Cardiac muscle cell (in vitro differentiated cells and primary cell): Measurements from ENCODE around the gene ATP6V1F. TPM values are rescaled to one million over a fixed set of nuclear protein-coding genes. Genes with fewer than 3 reads are reported as not detected.
A peak's percentile ranks its signal among the peaks of the same experiment; 100 is the strongest.

ENCODE experiments used
- DNase-seq, 2 donors: peaks; one replicate each; pipeline versions ENCODE4 v3.0.0 to v3.0.0-alpha.2; 2010 to 2017; ENCODE audit warnings: low read depth in 1 of 2, low spot score in 1 of 2
- H3K27ac ChIP-seq: fragments of 200-600 bp; sonication (generic); 2 replicates; pipeline ENCODE4 v1.5.1; 2016
- H3K27me3 ChIP-seq: fragments of 200-600 bp; sonication (generic); 2 replicates; pipeline ENCODE4 v1.6.0; 2016; ENCODE audit warnings: control low read depth
- H3K36me3 ChIP-seq: fragments of 200-600 bp; sonication (generic); 2 replicates; pipeline ENCODE4 v1.5.1; 2016; ENCODE audit warnings: control low read depth
- H3K4me1 ChIP-seq: fragments of 200-600 bp; sonication (generic); 2 replicates; pipeline ENCODE4 v1.8.1; 2017; ENCODE audit warnings: low read depth, mild to moderate bottlenecking, mixed run types
- H3K4me3 ChIP-seq: fragments of 200-600 bp; sonication (generic); 2 replicates; pipeline ENCODE4 v1.5.1; 2016; ENCODE audit warnings: mild to moderate bottlenecking
- H3K9me3 ChIP-seq: fragments of 200-600 bp; sonication (generic); 2 replicates; pipeline ENCODE4 v1.5.1; 2017; ENCODE audit warnings: low read depth, mild to moderate bottlenecking, control low read depth
- CTCF ChIP-seq: IDR thresholded peaks from 2 replicates; pipeline ENCODE4 v1.5.1; 2012; ENCODE audit warnings: low read depth, mild to moderate bottlenecking, low read length
- polyA plus RNA-seq: library from polyadenylated mRNA; unstranded; fragments of >200 nt; fragmentation: Nextera tagmentation; extraction: Ambion mirVana; gene quantifications from 2 replicates; pipeline ENCODE4 v1.2.1, GENCODE V29; 2016
- total RNA-seq: library from RNA; depleted of rRNA; stranded (reverse); fragments of >200 nt; gene quantifications from 2 replicates; pipeline ENCODE4 v1.2.3, GENCODE V29; 2016

The ATP6V1F gene
- total and polyA plus RNA-seq, 2 experiments from 2014 or later: 113 to 284 TPM

DNA sequence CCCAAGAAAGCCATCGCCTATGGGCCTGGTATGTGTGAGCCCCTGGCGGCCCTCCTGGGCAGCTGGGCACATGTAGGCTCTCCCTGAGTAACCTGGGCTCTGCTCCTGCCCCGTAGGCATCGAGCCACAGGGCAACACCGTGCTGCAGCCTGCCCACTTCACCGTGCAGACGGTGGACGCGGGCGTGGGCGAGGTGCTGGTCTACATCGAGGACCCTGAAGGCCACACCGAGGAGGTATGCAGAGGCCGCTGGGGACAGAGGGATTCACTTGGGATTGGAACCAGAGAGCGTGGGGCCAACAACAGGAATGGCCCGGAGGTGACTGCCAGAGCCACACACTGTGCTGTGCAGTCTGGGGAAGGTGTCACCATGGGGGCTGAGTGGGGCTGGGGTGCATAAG is 25.1 kb upstream of the ATP6V1F start:
- DNase-seq: no peak
- H3K27ac ChIP-seq: no peak overlapping the region
- TF ChIP-seq CTCF: no peak

GRCh38 chr7:128838109-128838779 is 24.4 kb upstream of the ATP6V1F start:
- Histone ChIP-seq H3K36me3 (peaks cover 79% of the 10 kb centered on the region), H3K9me3 (no peaks in the 10 kb centered on the region), H3K4me1 (peaks cover 15% of the 10 kb centered on the region), H3K27ac (peak overlapping the region; percentile 42), H3K27me3 (no peaks in the 10 kb centered on the region), H3K4me3 (no peak overlapping the region)
- DNase-seq: no peak
- no peak for TF ChIP-seq CTCF

More for the DNA sequence above, 25.1 kb upstream of the ATP6V1F start:
- Histone ChIP-seq H3K9me3 (no peaks in the 10 kb centered on the region), H3K36me3 (peaks cover 72% of the 10 kb centered on the region), H3K27me3 (no peaks in the 10 kb centered on the region), H3K4me1 (peaks cover 15% of the 10 kb centered on the region), H3K4me3 (no peak overlapping the region)

DNA sequence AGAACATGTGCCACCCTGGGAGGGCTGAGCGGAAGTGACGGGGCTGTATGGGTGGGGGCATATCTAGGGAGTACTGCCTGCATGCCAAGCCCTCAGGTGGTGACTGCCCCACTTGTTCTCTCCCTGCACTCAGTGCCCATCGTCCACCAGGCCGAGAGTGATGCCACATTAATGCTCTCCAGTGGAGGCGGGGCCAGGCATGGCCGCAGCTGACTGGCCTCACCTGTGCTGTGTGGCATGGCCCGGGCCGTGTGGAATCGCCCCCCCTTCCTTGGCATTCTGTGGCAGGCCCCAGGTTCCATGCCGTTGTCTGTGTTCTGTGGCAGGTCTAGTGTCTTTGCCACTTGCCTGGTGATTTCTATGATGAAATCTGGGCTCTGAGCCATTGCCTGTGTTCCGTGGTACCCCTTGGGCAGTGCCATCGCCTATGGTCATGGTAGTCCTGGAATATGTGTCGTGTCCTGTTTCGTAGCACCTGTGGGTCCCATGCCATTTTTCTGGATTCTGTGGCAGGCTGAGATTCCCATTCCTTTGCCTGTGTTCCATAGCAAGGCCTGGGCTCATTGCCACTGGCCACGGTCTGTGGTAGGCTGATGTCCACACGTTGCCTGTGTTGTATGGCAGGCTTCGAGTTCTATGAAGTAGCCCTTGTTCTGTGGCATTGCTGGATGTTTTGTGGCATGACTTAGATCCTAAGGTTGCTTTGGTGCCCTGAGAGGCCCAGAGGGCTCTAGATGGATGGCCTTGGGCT is 23.5 kb upstream of the ATP6V1F start:
- H3K27ac ChIP-seq: no peak overlapping the region
- H3K4me1 ChIP-seq: peaks cover 5% of the 10 kb centered on the region
- H3K27me3 ChIP-seq: no peaks in the 10 kb centered on the region
- H3K9me3 ChIP-seq: no peaks in the 10 kb centered on the region
- peaks cover 88% of the 10 kb centered on the region for H3K36me3 ChIP-seq
- H3K4me3 ChIP-seq: no peak overlapping the region
- no peak for TF ChIP-seq CTCF
- no peak for DNase-seq

DNA sequence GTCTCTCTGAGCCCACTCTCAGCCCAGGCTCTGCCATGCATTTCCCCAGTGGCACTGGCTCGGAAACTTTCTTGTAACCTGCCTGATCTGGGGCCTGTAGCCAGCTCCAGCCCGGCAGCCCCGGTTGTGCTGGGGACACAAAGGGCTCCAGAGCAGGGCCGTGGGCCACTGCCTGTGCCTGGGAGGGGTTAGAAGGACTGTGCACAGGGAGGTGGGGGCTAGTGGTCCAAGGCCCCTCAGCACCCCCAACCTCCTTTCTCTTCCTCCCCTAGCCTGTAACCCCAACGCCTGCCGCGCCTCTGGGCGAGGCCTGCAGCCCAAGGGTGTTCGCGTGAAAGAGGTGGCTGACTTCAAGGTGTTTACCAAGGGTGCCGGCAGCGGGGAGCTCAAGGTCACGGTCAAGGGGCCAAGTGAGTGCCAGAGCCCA is 22.9 kb upstream of the ATP6V1F start:
- peaks cover 94% of the 10 kb centered on the region for H3K36me3 ChIP-seq
- no peak overlapping the region for H3K4me3 ChIP-seq
- H3K27ac ChIP-seq: no peak overlapping the region
- TF ChIP-seq CTCF: no peak
- no peaks in the 10 kb centered on the region for H3K27me3 ChIP-seq
- no peaks in the 10 kb centered on the region for H3K9me3 ChIP-seq
- peaks cover under 1% of the 10 kb centered on the region for H3K4me1 ChIP-seq
- DNase-seq: no peak

DNA sequence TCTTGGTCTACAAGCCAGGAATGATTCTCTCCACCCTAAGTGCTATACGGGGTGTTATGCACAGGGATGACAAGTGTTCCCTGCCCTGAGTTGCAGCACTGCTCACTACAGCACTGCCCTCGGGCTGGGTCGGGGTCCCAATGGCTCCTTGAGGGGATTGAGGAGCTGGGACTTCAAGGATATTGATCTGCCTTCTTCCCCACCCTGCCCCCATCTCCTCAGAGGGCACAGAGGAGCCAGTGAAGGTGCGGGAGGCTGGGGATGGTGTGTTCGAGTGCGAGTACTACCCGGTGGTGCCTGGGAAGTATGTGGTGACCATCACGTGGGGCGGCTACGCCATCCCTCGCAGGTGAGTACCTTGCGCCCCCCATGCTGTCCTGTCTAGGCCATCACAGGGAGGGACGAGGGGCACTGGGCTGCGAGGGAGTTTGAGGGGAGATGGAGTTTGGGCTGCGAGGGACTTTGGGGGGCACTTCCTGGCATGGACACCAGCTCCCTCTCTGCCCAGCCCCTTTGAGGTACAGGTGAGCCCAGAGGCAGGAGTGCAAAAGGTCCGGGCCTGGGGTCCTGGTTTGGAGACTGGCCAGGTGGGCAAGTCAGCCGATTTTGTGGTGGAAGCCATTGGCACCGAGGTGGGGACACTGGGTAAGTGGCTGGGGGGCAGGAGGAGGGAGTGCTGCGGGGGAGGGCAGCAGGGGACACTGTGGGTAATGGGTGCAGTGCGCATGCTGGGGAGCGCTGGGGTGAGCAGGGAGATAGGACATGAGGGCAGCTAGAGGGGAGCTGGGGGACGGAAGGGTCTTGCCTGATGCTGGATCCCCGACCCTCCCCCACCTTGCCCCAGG is 22.1 kb upstream of the ATP6V1F start:
- Histone ChIP-seq H3K4me3 (no peak overlapping the region), H3K27me3 (no peaks in the 10 kb centered on the region), H3K4me1 (no peaks in the 10 kb centered on the region), H3K27ac (no peak overlapping the region), H3K36me3 (peaks cover 98% of the 10 kb centered on the region), H3K9me3 (no peaks in the 10 kb centered on the region)
- no peak for TF ChIP-seq CTCF
- no peak for DNase-seq
